Epithelial cell of proximal tubule (primary cell): ENCODE data around the gene ROR2. TPM values are rescaled to one million over a fixed set of nuclear protein-coding genes. Genes with fewer than 3 reads are reported as not detected.

ENCODE experiments used
- DNase-seq: peaks from one replicate; pipeline ENCODE4 v3.0.0-alpha.2; 2011; ENCODE audit warnings: low read depth
- H3K4me3 ChIP-seq: 2 replicates; pipeline ENCODE4 v1.5.1; 2011; ENCODE audit warnings: low read depth, mild to moderate bottlenecking, low read length
- CTCF ChIP-seq: conservative IDR thresholded peaks from 2 replicates; pipeline ENCODE4 v1.5.1; 2012; ENCODE audit warnings: low read depth, mild to moderate bottlenecking, low read length
- total RNA-seq: library from RNA; depleted of rRNA; stranded (reverse); fragments of >200 nt; gene quantifications from 2 replicates; pipeline ENCODE4 v1.2.3, GENCODE V29; 2015

ROR2 gene
- total RNA-seq: 0.58 and 3.1 TPM in 2 replicates

- peak; percentile 37 for TF ChIP-seq CTCF
- DNase-seq: no peak
- peak within 1 kb of the TSS; percentile 41 for H3K4me3 ChIP-seq
Observed at GRCh38 chr9:91949946-91950664, at the start of gene ROR2. ROR2 (minus strand) TSS chr9:91950228.

- no peak for DNase-seq
- H3K4me3 ChIP-seq: no peak overlapping the region
- TF ChIP-seq CTCF: no peak
Observed at GRCh38 chr9:91995000-91995655, 45.1 kb upstream of the ROR2 start.

- no peak overlapping the region for H3K4me3 ChIP-seq
- DNase-seq: no peak
- no peak for TF ChIP-seq CTCF
Observed at GRCh38 chr9:91994422-91994821, 44.4 kb upstream of the ROR2 start.

- DNase-seq: no peak
- TF ChIP-seq CTCF: no peak
- no peak overlapping the region for H3K4me3 ChIP-seq
Observed at GRCh38 chr9:91992461-91993041, 42.5 kb upstream of the ROR2 start.

- TF ChIP-seq CTCF: no peak
- no peak overlapping the region for H3K4me3 ChIP-seq
- DNase-seq: no peak
Observed at GRCh38 chr9:91991721-91992341, 41.8 kb upstream of the ROR2 start.

GRCh38 chr9:91986248-91986647 lies 36.2 kb upstream of the ROR2 start:
- DNase-seq: no peak
- H3K4me3 ChIP-seq: no peak overlapping the region
- no peak for TF ChIP-seq CTCF
